ENCODE results near the gene BCKDK. TPM values are rescaled to one million over a fixed set of nuclear protein-coding genes. Genes with fewer than 3 reads are reported as not detected.

BCKDK gene
- total and polyA plus RNA-seq, 2 donors (not counting 3 experiments of a cell fraction or from before 2014, with no cell fraction given): 57.8 to 78.3 TPM

DNA sequence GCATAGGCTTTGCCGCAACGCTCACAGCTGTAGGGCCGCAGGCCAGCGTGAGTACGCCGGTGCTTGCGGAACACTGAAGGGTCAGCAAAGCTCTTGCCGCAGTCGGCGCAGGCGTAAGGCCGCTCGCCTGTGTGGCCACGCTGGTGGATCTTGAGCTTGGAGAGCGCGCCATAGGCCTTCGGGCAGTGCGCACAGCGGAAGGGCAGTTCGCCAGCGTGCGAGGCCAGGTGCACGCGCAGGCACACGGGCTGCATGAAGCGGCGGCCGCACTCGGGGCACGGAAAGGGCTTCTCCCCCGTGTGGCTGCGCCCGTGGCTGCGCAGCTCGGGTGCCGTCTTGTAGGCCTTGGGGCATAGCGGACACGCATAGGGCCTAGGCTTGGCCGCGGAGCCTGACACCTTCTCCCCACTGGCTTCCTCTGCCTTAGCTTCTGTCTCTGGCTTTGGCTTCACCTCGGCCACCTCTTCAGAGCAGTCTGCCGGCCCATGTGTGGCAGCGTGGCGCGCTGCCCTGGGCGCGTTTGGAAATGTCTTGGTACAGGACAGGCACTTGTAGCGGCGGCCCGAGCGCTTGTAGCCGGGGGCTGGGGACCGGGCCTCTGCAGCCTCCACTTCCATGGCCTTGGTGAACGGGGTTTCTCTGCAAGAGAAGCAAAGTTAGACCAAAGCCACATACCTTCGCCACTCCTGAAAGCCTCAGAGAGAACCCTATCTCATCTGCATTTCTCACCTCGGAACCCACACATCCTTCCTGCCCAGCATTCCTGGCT lies 44.2 kb upstream of the BCKDK start:
- intact Hi-C loops (cut with micrococcal nuclease): no loop called here
- no peak for TF ChIP-seq POLR2AphosphoS5 (IDR thresholded peaks at IDR 0.05; ENCODE audit: insufficient read depth, low read depth, low read length)
- TF ChIP-seq GATA2 (IDR thresholded peaks at IDR 0.05; ENCODE audit: insufficient read depth, insufficient read length, low read depth, low read length): no peak
- TF ChIP-seq, protein P1, sequence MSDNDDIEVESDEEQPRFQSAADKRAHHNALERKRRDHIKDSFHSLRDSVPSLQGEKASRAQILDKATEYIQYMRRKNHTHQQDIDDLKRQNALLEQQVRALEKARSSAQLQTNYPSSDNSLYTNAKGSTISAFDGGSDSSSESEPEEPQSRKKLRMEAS (IDR thresholded peaks at IDR 0.05; ENCODE audit: insufficient read depth, insufficient read length): no peak
- TF ChIP-seq, protein P2, sequence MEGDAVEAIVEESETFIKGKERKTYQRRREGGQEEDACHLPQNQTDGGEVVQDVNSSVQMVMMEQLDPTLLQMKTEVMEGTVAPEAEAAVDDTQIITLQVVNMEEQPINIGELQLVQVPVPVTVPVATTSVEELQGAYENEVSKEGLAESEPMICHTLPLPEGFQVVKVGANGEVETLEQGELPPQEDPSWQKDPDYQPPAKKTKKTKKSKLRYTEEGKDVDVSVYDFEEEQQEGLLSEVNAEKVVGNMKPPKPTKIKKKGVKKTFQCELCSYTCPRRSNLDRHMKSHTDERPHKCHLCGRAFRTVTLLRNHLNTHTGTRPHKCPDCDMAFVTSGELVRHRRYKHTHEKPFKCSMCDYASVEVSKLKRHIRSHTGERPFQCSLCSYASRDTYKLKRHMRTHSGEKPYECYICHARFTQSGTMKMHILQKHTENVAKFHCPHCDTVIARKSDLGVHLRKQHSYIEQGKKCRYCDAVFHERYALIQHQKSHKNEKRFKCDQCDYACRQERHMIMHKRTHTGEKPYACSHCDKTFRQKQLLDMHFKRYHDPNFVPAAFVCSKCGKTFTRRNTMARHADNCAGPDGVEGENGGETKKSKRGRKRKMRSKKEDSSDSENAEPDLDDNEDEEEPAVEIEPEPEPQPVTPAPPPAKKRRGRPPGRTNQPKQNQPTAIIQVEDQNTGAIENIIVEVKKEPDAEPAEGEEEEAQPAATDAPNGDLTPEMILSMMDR (IDR thresholded peaks at IDR 0.05; ENCODE audit: extremely low read depth in 1 of 2, insufficient read depth in 1 of 2, low read depth in 1 of 2, low read length in 2 of 2): no peak
- no peak for TF ChIP-seq JUN (IDR thresholded peaks at IDR 0.05; ENCODE audit: borderline replicate concordance, insufficient read depth, insufficient read length, low read depth)
- no peak for TF ChIP-seq POLR2A (IDR thresholded peaks at IDR 0.05; ENCODE audit: low read depth, low read length)
- no peak for TF ChIP-seq FOS (IDR thresholded peaks at IDR 0.05; ENCODE audit: borderline replicate concordance, insufficient read depth, low read length)
- TF ChIP-seq EZH2 (IDR thresholded peaks at IDR 0.05; ENCODE audit: borderline replicate concordance, low read depth, low read length, severe bottlenecking): no peak
- no peak for TF ChIP-seq MYC (IDR thresholded peaks at IDR 0.05; ENCODE audit: low read depth, low read length)

More for the DNA sequence above, 44.2 kb upstream of the BCKDK start:
- Histone ChIP-seq H3K36me3 (ENCODE audit: control insufficient read depth in 2 of 2, extremely low read depth in 1 of 2, insufficient read depth in 2 of 2, low read length in 2 of 2) (peaks cover 0 to 17% of the 10 kb centered on the region in 2 experiments), H3K9me3 (replicated peaks; ENCODE audit: control insufficient read depth, insufficient read depth, low read length) (no peaks in the 10 kb centered on the region), H3K4me2 (ENCODE audit: insufficient read depth, low read length) (peak overlapping the region; percentile 27), H2AFZ (ENCODE audit: low read depth, low read length) (no peak overlapping the region), H4K20me1 (replicated peaks; ENCODE audit: control insufficient read depth, extremely low read depth, insufficient read depth, low read length) (no peaks in the 10 kb centered on the region), H3K4me3 (replicated peaks in 1 of 3; ENCODE audit: insufficient read depth in 1 of 3, low read depth in 1 of 3, low read length in 3 of 3) (no peak overlapping the region), H3K27me3 (ENCODE audit: control insufficient read depth in 2 of 2, insufficient read depth in 2 of 2, low read length in 2 of 2) (no peaks in the 10 kb centered on the region), H3K4me1 (ENCODE audit: control insufficient read depth, extremely low read depth, insufficient read depth, low read length) (peaks cover 10% of the 10 kb centered on the region), H3K9me1 (replicated peaks; ENCODE audit: control insufficient read depth, extremely low read depth, insufficient read depth, low read length) (no peaks in the 10 kb centered on the region), H3K79me2 (ENCODE audit: control insufficient read depth, insufficient read depth, low read length) (peaks cover 16% of the 10 kb centered on the region), H3K9ac (replicated peaks; ENCODE audit: extremely low read depth, insufficient read depth, low read length) (no peak overlapping the region), H3K27ac (ENCODE audit: insufficient read depth, low read depth, low read length) (peak overlapping the region; percentile 63)
- FAIRE-seq (no peak), DNase-seq (ENCODE audit: low read depth, low spot score) (no peak)
- ChIA-PET CTCF (interaction anchor here (1.6 kb wide), 1 partner anchor 79 kb away, joined by 5 read pairs; no protein-coding TSS in a partner anchor), POLR2A (no interaction called here)
- dilution Hi-C loops (cut with MboI; ENCODE audit: extremely low pct_ligation_motif_present, low sequenced_read_pairs): no loop called here
- no TSS peak for BruUV-seq (replicated peaks)

All from endothelial cell of umbilical vein (primary cell).